Fibroblast of the conjunctiva (primary cell): ENCODE data around the gene GSC2.
A peak's percentile ranks its signal among the peaks of the same experiment; 100 is the strongest.

Experiments used
- DNase-seq: peaks from one replicate; pipeline ENCODE4 v3.0.0-alpha.2; 2010; ENCODE audit warnings: low read depth

GSC2 gene, protein sequence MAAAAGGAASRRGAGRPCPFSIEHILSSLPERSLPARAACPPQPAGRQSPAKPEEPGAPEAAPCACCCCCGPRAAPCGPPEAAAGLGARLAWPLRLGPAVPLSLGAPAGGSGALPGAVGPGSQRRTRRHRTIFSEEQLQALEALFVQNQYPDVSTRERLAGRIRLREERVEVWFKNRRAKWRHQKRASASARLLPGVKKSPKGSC

DNA sequence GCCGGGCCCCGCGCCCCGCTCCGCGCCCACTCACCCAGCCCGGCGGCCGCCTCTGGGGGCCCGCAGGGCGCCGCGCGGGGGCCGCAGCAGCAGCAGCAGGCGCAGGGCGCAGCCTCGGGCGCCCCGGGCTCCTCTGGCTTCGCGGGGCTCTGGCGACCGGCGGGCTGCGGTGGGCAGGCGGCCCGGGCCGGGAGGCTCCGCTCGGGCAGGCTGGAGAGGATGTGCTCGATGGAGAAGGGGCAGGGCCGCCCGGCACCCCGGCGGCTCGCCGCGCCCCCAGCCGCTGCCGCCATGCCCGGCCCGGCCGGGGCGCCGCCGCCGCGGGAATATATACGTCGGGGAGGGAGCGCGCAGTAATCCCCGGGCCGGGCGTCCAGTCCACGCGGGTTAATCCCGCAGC lies at the start of gene GSC2:
GSC2 (minus strand) TSS at position 302 of the 400 bp plus-strand sequence; CDS start at position 293, 9 bp downstream.
- DNase-seq: no peak

DNA sequence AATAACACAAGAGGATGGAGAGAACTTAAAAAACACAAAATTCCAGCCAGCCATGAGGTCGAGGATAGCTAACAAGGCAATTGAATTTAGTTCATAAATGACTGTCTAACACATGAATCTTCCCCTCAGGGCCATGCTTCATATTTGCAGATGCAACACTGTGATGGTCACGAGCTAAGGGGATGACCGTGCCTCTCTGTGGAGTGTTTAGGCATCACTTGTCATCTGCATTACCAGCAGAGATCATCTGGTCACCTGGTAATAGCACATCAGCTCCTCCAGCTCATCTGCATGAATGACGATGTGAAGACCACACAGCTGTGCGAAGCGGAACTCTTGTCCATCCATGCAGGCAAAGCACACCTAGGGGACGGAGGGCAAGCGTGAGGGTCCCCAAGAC lies 49.4 kb upstream of the GSC2 start:
- no peak for DNase-seq

DNA sequence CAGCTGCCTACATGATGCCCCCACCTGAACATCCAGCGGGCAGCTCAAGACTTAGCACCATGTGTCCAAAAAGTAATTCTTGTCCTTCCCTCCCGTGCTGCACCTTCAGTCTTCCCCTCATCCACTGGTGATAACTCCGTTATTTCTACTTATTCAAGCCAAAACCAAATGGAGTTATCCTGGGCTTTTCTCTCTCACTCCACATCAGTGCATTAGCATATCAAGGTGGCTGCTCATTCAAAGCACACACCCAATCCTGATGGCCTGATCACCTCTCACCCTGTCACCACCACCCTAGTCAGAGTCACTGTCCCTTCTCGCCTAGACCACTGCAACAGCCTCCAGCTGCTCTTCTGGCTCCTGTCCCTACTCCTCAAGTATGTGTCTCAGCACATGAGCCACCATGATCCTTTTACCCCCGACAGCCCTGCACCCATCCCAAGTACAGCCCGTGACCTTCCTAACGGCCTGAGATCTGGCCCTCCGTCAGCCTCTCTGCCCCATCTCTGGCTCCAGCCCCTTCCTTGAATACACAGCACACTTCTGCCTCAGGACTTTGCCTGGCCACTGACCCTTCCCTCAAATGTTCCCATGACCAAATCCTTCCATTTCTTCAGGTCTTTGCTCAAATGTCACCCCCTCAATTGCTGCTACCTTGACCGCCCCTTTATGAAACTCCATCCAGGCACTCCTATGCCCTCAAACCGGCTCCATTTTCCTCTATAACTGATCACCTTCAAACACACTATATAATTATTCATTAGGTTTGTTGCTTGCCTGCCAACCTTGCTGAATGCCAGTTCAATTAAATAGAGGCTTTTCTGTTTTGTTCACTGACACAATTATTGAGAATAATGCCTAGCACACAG lies 48.1 kb upstream of the GSC2 start:
- no peak for DNase-seq

DNA sequence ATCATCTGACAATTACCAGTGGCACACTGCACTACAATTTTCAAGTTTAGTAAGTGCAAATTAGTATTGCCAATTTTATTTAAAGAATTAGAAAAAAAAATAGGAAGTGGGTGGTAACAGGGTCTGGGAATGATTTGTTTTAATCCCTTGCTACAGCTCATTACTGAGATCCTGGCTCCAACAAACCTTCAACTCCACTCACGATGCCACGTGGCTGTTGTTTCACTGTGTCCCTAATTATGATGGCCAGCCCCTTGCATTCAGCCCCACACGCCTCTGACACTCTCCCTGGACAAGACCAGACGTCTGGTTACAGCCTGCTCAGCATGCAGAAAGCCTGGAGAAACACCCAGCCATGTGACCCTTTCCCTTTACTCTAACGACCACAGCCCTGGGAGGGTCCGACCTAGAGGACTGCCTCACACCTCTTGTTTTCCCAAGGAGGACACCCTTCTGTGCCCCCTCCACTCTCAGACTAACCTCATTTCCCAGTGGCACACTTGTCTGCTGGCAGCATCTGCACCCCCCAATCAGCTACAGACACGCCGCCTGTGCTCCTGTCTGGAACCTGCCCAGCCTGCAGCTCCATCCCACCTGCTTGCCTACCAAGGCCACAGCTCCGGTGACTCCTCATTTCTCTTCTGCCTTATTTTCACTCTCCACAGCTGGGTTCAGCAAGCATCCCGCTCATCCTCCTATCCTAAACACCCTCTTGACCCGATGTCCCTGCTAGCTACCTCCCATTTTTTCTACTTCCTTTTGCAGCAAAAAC lies 46.9 kb upstream of the GSC2 start:
- DNase-seq: no peak

DNA sequence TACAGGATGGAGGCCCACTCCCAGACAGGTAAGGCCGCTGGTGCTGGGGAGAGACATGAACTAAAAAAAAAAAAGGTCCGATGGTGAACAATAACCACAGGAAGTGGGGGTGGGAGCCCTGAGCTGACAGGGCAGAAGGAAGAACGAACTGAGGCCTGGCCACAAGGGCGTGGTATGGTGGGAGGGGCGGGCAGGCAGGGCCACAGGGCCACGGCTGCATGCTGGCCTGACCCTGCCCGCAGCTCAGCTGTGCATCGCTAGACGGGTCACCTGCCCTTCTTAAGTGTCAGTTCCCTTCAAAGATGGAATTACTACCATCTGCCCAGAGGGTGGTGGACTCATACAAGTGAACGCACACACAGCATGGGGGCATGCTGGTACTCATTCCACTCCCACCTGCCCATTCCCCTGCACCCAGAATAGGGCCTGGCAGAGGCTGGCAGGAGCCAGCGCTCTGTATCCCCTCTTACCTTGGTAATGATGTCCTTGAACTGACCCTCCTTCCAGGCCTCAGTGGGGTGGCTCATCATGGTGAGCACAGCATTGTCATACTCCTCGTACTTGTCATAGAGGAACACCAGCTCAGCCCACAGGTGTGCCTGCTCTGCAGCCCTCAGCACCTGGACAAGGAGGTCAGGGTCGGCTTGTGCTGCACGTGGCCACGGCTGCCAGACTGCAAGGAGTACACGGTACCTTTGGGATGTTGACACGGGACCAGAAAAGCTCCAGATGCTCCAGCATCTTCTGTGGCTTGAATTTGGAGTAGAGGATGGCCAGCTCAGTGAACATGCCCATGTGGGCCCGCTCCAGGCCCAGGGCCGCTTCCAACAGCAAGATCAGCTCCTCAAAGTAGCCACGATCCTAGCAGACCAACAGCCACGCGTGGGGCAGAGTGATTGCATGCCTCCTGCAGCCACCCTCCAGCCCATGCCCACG lies 46.0 kb upstream of the GSC2 start:
- DNase-seq: no peak

DNA sequence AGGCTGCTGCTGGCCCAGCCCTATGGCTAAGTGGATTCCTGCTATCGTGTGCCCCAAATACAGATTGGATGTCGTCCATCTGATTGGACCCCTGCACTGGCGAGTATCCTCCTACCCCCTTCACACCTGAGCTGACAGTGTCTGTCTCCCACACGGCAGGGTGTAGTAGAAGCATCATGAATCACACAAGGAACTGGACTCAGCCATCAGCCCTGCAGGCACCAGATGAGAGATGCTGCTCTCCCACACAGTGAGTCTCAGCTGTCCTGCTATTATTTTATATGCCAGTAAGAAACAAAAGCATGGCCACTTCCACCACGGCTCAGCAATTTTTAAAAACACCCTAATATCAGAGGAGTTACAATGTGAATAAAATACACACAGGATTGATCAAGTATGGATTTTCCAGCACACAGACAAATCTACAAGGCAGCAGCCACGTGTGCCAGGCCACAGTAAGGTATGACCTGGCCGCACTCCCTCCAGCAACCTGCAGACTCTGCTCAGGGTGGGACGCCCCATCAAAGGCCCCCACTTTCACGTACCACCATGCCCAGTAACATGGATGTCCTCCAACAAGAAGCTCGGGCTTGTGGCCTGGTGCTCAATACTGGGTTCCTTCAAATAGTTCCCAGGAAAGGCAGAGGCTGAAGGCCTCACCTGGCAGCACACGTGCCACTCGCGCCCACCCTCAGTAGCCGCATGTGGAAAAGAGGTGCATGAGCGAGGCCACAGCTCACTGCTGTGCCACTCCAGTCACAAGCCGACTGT lies 44.9 kb upstream of the GSC2 start:
- no peak for DNase-seq

DNA sequence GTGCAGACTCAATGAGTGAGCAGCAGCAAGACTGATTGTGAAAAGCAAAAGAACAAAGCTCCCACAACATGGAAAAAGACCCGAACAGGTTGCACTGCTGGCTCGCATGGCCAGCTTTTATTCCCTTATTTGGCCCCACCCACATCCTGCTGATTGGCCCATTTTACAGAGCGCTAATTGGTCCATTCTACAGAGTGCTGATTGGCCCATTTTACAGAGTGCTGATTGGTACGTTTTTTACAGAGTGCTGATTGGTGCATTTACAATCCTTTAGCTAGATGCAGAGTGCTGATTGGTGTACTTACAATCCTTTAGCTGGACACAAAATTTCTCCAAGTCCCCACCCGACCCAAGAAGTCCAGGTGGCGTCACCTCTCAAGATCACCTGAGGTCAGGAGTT lies 43.8 kb upstream of the GSC2 start:
- no peak for DNase-seq

DNA sequence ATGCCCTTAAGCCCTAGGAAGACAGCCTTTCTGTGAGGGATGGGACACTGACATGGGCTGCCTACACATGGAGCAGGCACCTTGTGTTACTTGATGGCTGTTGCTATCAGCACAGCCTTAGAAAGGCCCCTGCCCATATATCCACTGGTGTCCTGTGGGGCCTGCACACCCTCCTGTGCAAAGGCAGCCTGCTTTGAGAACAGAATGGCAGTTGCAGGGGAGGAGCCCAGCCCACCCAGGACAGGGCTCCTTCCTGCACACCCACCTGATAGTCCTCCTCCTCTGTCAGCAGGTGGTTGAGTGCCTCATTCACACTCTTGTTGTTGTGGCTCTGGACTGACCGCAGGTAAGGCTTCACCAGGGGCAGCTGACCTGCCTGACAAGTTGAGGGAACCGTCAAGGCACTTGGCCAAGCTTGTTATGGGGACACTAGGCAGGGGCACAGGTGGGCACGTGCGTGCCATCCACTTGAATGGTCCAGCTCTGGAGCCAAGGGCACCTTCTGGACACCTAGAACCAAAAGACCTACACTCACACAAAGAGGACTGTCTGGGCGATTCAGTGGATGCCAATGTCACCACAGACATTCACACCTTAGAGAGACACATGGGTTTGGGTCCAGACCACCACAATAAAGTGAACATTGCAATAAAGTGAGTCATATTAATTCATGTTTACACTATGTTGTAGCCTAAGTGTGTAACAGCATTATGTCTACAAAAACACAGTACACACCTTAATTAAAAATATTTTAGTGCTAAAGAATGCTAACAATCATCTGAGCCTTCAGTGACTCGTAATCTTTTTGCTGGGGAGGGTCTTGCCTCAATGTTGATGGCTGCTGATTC lies 37.8 kb upstream of the GSC2 start:
- DNase-seq: no peak

DNA sequence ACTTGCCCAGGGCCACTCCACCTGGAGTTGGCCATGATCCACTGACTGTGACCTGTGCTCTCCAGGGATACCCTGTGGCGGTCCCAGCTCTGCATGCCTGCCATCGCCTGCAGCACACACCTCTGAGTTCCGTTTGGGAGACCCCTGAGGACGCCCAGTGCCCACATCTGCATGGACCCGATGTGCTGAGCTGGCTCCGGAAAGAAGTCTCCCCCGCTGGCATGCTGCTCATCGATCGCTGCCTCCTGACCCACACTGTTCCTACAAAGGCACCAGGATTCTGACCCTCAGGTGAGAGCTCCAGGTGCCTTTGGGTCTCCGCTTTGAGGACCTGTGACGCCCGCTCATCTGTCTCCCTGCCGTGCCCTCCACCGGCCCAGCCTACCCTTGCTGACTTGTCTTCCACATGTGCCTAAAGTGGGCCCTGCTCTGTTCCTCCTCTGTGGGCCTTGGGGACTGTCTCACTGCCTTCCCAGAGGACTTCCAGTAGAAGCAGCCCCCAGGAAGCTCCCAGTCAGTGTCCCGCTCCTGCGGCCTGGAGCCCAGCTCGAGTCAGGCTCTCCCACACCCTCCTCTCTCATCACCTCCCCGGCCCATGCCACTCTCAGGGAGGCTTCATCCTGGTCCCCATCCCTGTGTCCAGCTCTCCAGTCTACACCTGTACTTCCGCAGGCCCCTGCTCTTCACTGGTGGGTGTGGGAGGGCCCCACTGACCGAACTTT lies 34.3 kb upstream of the GSC2 start:
- no peak for DNase-seq

DNA sequence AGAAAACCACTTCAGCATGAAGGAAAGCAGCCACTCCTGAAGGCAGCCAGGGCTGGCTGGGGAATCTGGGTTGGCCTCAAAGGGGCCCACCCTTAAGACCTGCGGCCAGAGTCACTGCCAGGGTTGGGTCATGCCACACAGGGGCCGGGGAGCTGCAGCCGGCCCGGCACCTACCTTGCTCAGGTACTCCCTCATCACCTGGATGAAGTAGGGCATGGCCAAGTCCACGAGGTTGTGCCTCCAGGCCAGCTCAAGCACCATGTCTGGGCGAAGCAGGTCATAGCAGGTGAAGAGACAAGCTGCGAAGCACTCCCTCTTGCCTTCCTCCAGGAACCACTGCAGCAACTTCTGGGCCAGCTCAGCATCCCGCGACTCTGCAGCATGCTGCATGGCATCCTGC lies 33.1 kb upstream of the GSC2 start:
- DNase-seq: no peak

DNA sequence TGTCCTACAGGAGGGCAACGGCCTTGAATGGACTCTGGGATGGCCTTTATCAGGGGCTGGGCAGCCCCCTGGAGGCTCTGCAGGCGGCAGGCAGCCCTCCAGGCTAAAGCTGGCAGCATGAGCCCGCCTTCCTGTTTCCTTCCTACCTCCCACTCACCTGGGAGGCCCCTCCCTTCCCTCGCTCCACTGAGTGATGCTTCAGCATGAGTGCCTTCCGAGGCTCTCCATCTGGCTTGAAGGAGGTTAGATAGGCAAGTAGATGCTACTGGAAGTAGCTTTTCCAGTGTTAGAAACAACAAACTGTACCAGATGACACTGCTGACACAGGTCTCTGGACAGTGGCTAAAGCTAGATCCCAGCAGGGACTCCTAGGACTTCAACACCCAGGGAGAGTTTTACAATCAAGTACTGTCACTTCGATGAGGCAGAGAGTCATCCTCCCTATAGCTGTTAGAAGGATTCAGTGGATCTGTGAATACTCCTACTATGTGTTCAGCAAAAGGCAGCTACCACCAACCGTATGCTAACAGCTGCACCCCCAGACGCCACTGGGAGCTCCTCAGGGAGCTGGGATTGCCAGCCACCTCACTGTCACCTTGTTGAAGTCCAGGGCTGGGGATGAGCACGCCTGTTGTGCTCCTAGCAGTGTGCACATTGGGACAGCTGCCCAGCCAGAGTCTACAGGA lies 32.5 kb upstream of the GSC2 start:
- DNase-seq: no peak

DNA sequence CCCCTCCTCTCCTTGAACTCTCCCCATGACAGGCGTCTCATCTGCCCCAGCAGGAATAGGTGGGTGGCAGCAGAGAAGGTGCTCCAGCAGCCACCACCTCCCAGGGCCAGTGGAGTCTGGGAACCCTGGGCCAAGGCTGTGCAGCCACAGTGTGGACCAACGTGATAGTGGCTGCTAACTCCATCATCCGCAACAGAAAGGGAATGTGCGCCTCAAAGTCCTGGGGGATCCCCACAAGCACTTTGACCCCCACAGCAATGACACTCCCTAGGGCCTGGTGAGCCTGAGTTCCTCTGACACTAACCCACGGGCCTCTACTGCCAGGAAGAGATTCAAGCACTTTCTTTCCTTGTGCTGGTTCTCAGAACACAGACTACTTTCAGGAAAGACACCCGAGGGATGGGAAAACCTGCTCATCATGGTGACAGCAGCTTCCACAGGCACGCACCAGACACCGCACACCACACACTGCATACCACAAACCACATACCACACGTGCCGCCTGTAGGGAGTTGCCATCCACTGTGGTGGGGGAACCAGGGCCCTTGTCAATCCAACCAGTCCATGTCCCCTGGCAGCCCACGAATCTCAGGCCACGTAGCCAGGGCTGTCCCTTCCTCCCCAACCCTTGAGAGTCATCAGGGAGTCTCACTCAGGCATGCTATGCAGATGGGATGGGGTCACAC lies 31.8 kb upstream of the GSC2 start:
- DNase-seq: no peak

DNA sequence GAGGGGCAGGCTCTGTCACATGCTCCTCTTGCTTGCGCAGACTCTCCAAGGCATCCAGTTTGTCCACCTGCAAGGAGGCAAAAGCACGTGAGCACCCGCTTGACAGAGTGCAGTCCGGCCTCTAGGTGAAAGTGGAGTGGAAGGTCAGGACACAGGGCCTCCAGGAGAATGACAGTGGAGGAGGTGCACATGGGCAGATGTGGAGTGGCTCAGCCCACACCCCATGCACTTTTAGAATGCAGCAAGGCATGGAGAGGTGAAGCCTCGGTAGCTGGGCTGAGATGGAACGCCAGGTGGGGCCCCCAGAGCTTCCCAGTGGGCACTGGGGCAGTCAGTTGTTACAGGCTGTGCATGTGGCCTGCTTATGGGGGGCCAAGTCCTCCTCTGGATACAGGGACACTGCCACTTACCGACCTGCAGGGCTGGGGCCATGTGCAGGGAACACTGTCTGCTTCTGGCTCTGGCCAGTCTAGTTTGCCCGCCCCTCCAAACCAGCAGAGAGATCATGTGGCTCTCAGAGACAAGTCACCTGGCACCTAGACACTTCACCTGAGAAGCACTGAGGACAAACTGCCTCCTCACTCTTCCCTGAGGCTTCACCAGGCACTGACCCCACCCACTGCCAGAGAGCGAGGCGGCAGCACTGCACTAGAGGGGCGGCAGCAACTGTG lies 30.8 kb upstream of the GSC2 start:
- DNase-seq: no peak

DNA sequence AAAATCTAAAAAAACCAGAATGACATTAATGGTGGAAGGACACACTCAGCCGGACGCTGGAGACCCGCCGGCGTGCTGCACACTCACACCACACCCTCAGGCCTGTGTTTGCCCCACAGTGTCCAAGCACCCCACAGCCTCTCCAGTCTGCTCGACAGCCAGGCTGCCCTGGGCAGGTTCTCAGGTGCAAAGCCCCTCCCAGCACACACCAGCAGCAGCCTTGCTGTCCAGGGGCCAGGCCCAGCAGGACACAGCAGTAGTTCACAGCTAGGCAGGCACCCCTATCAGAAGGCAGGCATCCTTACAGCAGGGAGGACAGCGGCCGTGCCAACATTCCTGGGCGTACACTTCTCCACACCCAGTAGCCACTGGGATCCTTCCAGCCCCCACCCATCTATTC lies 30.1 kb upstream of the GSC2 start:
- no peak for DNase-seq

DNA sequence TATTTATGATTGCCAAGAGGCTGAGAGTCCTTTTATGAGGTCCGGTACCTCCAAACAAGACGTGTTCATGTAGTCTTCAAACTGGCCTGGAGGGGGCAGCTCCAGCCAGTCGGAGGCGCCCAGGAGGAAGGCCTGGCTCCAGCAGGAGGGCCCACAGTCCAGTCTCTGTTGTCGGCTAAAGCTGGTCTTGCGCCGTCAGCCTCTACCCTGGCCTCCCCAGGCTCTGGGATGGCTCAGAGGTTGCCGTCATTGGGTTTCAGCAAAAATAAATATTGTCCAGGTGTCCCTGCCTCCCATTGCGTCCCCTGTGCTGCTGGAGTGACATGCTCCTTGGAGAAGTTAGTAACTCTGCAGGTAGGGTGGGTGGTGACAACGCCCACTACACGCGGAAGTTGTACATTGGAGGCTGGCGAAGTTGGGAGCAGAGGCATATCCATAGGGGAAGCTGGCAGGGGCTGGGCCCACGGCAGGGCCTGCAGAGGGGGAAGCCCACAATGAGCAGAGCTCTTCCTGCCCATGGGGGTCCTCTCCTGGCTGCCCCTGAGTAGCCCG lies 29.5 kb upstream of the GSC2 start:
- DNase-seq: peak; percentile 82

DNA sequence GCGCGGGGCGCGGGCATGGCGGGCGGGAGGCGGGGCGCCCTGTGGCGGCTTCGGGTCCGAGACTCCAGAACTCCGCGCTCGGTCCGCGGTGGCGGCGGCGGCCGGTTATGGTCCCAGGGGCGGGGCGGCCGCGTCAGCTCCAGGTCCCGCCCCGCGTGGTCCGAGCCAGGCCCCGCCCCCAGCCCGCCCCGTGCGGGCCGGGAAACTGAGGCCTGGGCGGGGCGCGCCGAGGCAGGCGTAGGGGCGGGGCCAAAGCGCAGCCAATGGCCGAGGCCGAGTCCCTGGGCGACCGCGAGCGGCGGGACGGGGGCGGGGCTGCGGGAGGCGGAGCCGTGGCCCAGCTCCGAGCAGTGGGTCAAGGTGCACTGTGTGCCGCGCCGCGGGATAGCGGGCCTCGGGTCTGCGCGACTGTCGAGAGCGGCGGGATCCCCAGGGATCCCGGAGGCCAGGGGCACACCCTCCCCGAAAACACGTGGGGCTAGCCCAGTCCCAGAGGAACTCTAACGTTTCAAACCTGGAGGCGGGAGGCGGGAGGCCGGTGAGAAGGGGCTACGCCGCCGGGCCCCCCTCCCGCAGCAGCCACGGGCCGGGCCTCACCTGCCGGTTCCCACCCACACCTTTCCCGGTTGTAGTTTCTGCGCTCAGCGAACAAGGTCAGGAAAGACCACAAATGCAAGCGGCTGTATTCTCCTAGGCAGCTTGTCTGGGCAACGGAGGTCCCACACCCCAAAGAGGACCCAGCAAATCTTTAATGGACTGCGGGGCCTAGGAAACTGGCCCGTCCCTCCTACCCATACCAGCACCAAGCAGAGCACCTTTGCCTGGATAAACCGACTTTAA lies 28.8 kb upstream of the GSC2 start, which contains the start of gene SLC25A1:
SLC25A1 (minus strand) TSS at position 80 of the 840 bp plus-strand sequence; CDS start at position 17, 63 bp downstream.
- peak; percentile 73 for DNase-seq
